T-cell (primary cell): ENCODE results near the gene CD34. TPM values are rescaled to one million over a fixed set of nuclear protein-coding genes. Genes with fewer than 3 reads are reported as not detected.
A peak's percentile ranks its signal among the peaks of the same experiment; 100 is the strongest.

Experiments used
- ATAC-seq, 4 experiments: fragments of 200-7000 bp in 3 of 4; fragments of 150-1000 bp in 1 of 4; cut with Tn5 transposase; replicated peaks in 1 of 4; 1 replicate in 3 of 4; 2 replicates in 1 of 4; pipeline ENCODE4 v1.10.0; 2021; ENCODE audit warnings: moderate library complexity in 3 of 4, mild to moderate bottlenecking in 2 of 4, moderate number of reproducible peaks in 1 of 4
- CTCF ChIA-PET, 2 donors: fragments of 300-600 bp; sonication (Branson Sonifier 250); formaldehyde crosslinking; loops; one replicate each; lab custom pipeline; 2022; ENCODE audit warnings: antibody characterized with exemption in 2 of 2; lab: Charles Lee
- POLR2A ChIA-PET, 2 donors: fragments of 300-600 bp; sonication (Branson Sonifier 250); formaldehyde crosslinking; loops; one replicate each; lab custom pipeline; 2022; ENCODE audit warnings: antibody characterized with exemption in 2 of 2; lab: Charles Lee
- DNase-seq, 35 experiments: peaks; one replicate each; pipeline versions ENCODE4 v3.0.0 to v3.0.0-alpha.2; 2013 to 2023
- H3K27ac ChIP-seq: one replicate; pipeline ENCODE4 v1.5.1; 2013; ENCODE audit warnings: low read length
- H3K27me3 ChIP-seq, 2 experiments: replicated peaks in 1 of 2; 1 replicate in 1 of 2; 2 replicates in 1 of 2; pipeline versions ENCODE4 v1.6.1 to v1.7.0; 2013; ENCODE audit warnings: low read length in 1 of 2, mixed read lengths in 1 of 2; ENCODE audit not compliant: control insufficient read depth in 2 of 2, insufficient read depth in 2 of 2; ENCODE audit errors: extremely low read depth in 1 of 2
- H3K36me3 ChIP-seq, 2 donors: 1 replicate in 1 of 2; 2 replicates in 1 of 2; pipeline versions ENCODE4 v1.6.1 to v1.7.0; 2013; ENCODE audit warnings: low read length in 1 of 2; ENCODE audit not compliant: control insufficient read depth in 2 of 2, insufficient read depth in 1 of 2; ENCODE audit errors: extremely low read depth in 1 of 2
- H3K4me1 ChIP-seq, 2 experiments: 1 replicate in 1 of 2; 2 replicates in 1 of 2; pipeline versions ENCODE4 v1.6.1 to v1.7.0; 2013; ENCODE audit warnings: low read length in 2 of 2, mixed read lengths in 1 of 2; ENCODE audit not compliant: insufficient read depth in 2 of 2, control insufficient read depth in 1 of 2; ENCODE audit errors: extremely low read depth in 1 of 2
- H3K4me3 ChIP-seq, 2 donors: 1 replicate in 1 of 2; 2 replicates in 1 of 2; pipeline versions ENCODE4 v1.5.1 to v1.7.0; 2013; ENCODE audit warnings: mild to moderate bottlenecking in 2 of 2, low read length in 1 of 2, moderate library complexity in 1 of 2; ENCODE audit not compliant: control insufficient read depth in 1 of 2; ENCODE audit errors: extremely low read depth in 1 of 2
- H3K9me3 ChIP-seq: 2 replicates; pipeline ENCODE4 v1.7.0; 2013
- H3K27ac Mint-ChIP-seq, 2 donors: one replicate each; pipeline ENCODE4 v1.8.0; 2020 to 2021; ENCODE audit warnings: mild to moderate bottlenecking in 2 of 2, mixed read lengths in 2 of 2
- H3K27me3 Mint-ChIP-seq, 2 donors: one replicate each; pipeline ENCODE4 v1.8.0; 2021 to 2022; ENCODE audit warnings: mixed read lengths in 2 of 2
- H3K36me3 Mint-ChIP-seq: one replicate; pipeline ENCODE4 v1.8.0; 2021; ENCODE audit warnings: mixed read lengths
- H3K4me1 Mint-ChIP-seq, 3 donors: one replicate each; pipeline ENCODE4 v1.8.0; 2020 to 2022; ENCODE audit warnings: mixed read lengths in 3 of 3, mild to moderate bottlenecking in 1 of 3
- H3K4me3 Mint-ChIP-seq, 3 donors: one replicate each; pipeline ENCODE4 v1.8.0; 2020 to 2022; ENCODE audit warnings: mild to moderate bottlenecking in 3 of 3, mixed read lengths in 3 of 3, moderate library complexity in 3 of 3
- H3K9me3 Mint-ChIP-seq, 3 donors: one replicate each; pipeline ENCODE4 v1.8.0; 2020 to 2022; ENCODE audit warnings: mixed read lengths in 3 of 3
- WGBS: methylation state at CpG from one replicate; pipeline ENCODE4 v1.1.5; 2013; ENCODE audit warnings: missing lambda C conversion rate; ENCODE audit not compliant: insufficient coverage; 5-methylcytosine and 5-hydroxymethylcytosine counted together
- total RNA-seq, 35 experiments: library from RNA in 6 of 35; stranded (reverse) in 6 of 35; fragments of 120-200 nt in 1 of 35; gene quantifications; one replicate each; pipeline versions ENCODE4 v1.2.1 to v1.2.4 and lab custom pipeline; 2013 to 2026

Gene CD34
- total RNA-seq, 5 donors from 2014 or later (not counting 1 experiment from before 2014, with no cell fraction given): 0.57 to 1.6 (median 0.83) TPM

- Histone ChIP-seq H3K9me3 (no peaks in the 10 kb centered on the region), H3K4me3 (no peak overlapping the region), H3K27me3 (peaks cover 0 to 6% of the 10 kb centered on the region in 2 experiments), H3K4me1 (peaks cover 12 to 23% of the 10 kb centered on the region in 2 experiments), H3K36me3 (no peaks in the 10 kb centered on the region), H3K27ac (no peak overlapping the region)
- ATAC-seq: peak; percentile 66 to 70 (median 68)
- Mint-ChIP-seq H3K9me3 (no peaks in the 10 kb centered on the region), H3K27me3 (peaks cover 0 to 8% of the 10 kb centered on the region in 2 donors), H3K27ac (peak overlapping the region; percentile 99), H3K4me1 (peaks cover 35 to 44% (median 42%) of the 10 kb centered on the region in 3 donors), H3K4me3 (peak overlapping the region in 1 of 3 donors; percentile 74), H3K36me3 (no peaks in the 10 kb centered on the region)
- peak; percentile 19 to 89 (median 61) for DNase-seq
- ChIA-PET POLR2A (interaction anchor here (0.7 to 0.9 kb wide), 2 partner anchors 24 to 63 kb away, joined by 4 to 6 read pairs; no protein-coding TSS in a partner anchor), CTCF (interaction anchor here (0.5 to 7.5 kb wide), 42 partner anchors 9 to 1340 kb away, joined by 3 to 148 read pairs (median 4); no protein-coding TSS in a partner anchor)
- 9% methylated on average over 5 of the region's 9 CpGs for WGBS
Observed at GRCh38 chr1:207885129-207886032, 25.5 kb downstream of the CD34 start.

DNA sequence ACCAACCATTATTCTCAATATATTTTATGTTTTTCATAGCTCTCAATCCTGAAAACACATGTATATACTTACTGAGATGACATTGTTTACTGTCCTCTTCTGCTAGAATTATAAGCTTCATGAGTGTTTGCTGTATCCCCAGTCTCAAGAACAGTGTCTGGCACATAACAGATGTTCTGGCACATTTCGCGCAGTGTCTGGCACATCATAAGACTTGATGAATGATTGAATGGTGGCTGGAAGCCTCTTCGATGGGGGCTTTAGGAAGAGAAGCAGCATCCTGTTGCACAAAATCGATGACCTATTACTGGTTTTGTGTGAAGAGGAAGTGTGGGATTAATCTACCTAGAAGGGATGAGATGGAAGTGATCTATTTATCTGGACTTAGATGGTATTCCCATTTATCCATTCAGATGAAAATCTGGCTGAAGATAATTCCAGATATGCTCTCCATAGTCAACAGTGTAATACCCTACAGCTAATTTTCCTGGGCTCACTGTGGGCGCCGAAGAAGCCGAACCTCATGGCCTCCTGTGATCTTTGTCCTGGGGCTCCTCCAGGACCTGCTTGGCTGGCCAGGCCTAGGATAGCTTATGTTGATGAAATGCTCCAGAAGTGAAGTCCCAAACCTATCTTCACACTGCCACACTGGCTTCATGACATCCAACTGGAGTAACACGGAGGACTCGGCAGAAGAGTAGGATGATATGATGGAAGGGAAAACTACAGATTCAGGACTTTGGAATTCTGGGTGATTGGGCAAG lies 26.5 kb downstream of the CD34 start:
- no peaks in the 10 kb centered on the region for H3K9me3 Mint-ChIP-seq
- Histone ChIP-seq H3K27ac (peak overlapping the region; percentile 94), H3K27me3 (peaks cover 0 to 6% of the 10 kb centered on the region in 2 experiments), H3K9me3 (no peaks in the 10 kb centered on the region), H3K36me3 (no peaks in the 10 kb centered on the region), H3K4me1 (peaks cover 12 to 23% of the 10 kb centered on the region in 2 experiments), H3K4me3 (no peak overlapping the region)
- CTCF ChIA-PET: interaction anchor here (0.6 to 7.5 kb wide), 34 partner anchors 8 to 1340 kb away, joined by 3 to 148 read pairs (median 6); no protein-coding TSS in a partner anchor
- H3K27ac Mint-ChIP-seq: peak overlapping the region; percentile 99
- peaks cover 0 to 5% of the 10 kb centered on the region in 2 donors for H3K27me3 Mint-ChIP-seq
- POLR2A ChIA-PET: interaction anchor here (0.6 to 1.2 kb wide), 3 partner anchors 14 to 62 kb away, joined by 3 to 11 read pairs (median 3); no protein-coding TSS in a partner anchor
- no peaks in the 10 kb centered on the region for H3K36me3 Mint-ChIP-seq
- H3K4me1 Mint-ChIP-seq: peaks cover 35 to 45% (median 42%) of the 10 kb centered on the region in 3 donors
- no peak for ATAC-seq
- WGBS: no CpG with 5 or more reads among the region's 9 CpGs
- H3K4me3 Mint-ChIP-seq: peak overlapping the region; percentile 74 to 88 (median 81)
- no peak for DNase-seq

DNA sequence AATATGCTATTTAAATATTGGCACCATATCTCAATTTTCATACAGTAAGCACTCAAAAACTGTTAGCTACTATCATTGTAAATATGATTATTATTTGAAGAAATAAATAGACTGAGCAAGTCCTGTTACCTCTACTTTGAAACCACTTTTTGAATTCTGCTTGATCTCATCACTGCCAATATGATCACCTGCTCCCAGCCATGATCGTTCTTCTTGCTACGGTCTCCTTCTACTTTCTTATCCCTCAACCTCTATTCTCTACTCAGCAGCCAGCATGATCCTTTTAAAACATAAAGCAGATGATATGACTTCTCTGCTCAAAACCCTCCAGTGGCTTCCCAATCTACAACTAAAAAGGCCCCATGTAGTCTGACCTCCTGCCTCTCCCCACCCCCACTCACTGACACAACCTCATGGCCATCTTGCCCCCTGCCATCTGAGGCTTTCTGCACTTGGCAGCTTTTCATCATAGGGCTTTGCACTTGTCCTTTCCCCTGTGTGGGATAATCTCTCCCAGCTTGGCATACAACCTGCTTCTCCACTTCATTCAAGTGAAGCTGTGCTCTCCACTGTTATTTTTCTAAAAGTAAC lies 27.2 kb downstream of the CD34 start:
- peak; percentile 32 to 52 (median 40) for ATAC-seq
- peak overlapping the region; percentile 99 for H3K27ac Mint-ChIP-seq
- H3K9me3 Mint-ChIP-seq: no peaks in the 10 kb centered on the region
- Histone ChIP-seq H3K36me3 (no peaks in the 10 kb centered on the region), H3K27me3 (peaks cover 0 to 6% of the 10 kb centered on the region in 2 experiments), H3K4me3 (peak overlapping the region; percentile 29 to 46), H3K4me1 (peaks cover 12 to 23% of the 10 kb centered on the region in 2 experiments), H3K9me3 (no peaks in the 10 kb centered on the region), H3K27ac (peak overlapping the region; percentile 94)
- H3K4me1 Mint-ChIP-seq: peaks cover 39 to 50% (median 42%) of the 10 kb centered on the region in 3 donors
- POLR2A ChIA-PET: interaction anchor here (0.6 to 1.2 kb wide), 3 partner anchors 13 to 551 kb away, joined by 3 read pairs; no protein-coding TSS in a partner anchor
- 0% methylated on average over 2 of the region's 2 CpGs for WGBS
- no peaks in the 10 kb centered on the region for H3K36me3 Mint-ChIP-seq
- peaks cover 0 to 3% of the 10 kb centered on the region in 2 donors for H3K27me3 Mint-ChIP-seq
- CTCF ChIA-PET: interaction anchor here (1.0 to 7.5 kb wide), 17 partner anchors 12 to 114 kb away, joined by 3 to 148 read pairs (median 10); no protein-coding TSS in a partner anchor
- DNase-seq: no peak
- peak overlapping the region; percentile 74 to 88 (median 81) for H3K4me3 Mint-ChIP-seq

DNA sequence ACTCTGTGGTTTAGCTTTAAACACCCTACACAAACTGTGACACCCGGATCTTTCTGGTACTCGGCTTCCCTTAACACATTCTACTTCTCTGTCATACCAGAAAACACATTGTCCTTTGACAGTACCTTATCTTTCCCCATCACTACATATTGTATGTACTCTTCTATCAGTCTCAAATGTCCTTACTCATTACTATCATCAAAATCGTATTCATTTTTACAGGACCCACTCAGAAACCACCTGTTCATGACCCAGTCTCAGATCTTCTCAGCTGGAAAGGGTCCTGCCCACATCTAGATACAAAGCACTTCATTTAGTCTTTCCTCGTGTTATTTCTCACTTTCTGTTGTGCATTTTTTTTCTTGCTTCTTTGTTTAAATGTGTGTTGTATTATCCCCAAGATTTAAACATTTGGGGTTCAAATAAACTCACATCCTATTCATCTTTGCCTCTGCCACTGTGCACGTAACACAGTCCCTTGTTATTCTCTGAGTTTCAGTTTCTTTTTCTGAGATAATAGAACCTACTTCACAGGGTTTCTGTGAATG lies 27.7 kb downstream of the CD34 start:
- Histone ChIP-seq H3K36me3 (no peaks in the 10 kb centered on the region), H3K27ac (peak overlapping the region; percentile 94), H3K4me3 (peak overlapping the region; percentile 38 to 46), H3K9me3 (no peaks in the 10 kb centered on the region), H3K27me3 (peaks cover 0 to 6% of the 10 kb centered on the region in 2 experiments), H3K4me1 (peaks cover 12 to 23% of the 10 kb centered on the region in 2 experiments)
- peak overlapping the region; percentile 74 to 88 (median 81) for H3K4me3 Mint-ChIP-seq
- H3K9me3 Mint-ChIP-seq: no peaks in the 10 kb centered on the region
- H3K36me3 Mint-ChIP-seq: no peaks in the 10 kb centered on the region
- WGBS: 0% methylated on average over 3 of the region's 5 CpGs
- H3K4me1 Mint-ChIP-seq: peaks cover 39 to 50% (median 42%) of the 10 kb centered on the region in 3 donors
- peak in 1 of 35 experiments; percentile 56 for DNase-seq
- peak; percentile 78 to 80 (median 78) for ATAC-seq
- peak overlapping the region; percentile 99 for H3K27ac Mint-ChIP-seq
- POLR2A ChIA-PET: interaction anchor here (0.5 to 1.2 kb wide), 5 partner anchors 14 to 550 kb away, joined by 3 to 5 read pairs (median 3); no protein-coding TSS in a partner anchor
- CTCF ChIA-PET: interaction anchor here (0.6 to 7.5 kb wide), 10 partner anchors 12 to 361 kb away, joined by 3 to 148 read pairs (median 7); partner anchors contain the start of gene PLXNA2 (in 1 of the 2)
- H3K27me3 Mint-ChIP-seq: peaks cover 0 to 3% of the 10 kb centered on the region in 2 donors

GRCh38 chr1:207882692-207883091 lies 28.2 kb downstream of the CD34 start:
- ChIA-PET POLR2A (interaction anchor here (0.5 to 1.2 kb wide), 3 partner anchors 13 to 130 kb away, joined by 3 to 5 read pairs (median 3); no protein-coding TSS in a partner anchor), CTCF (interaction anchor here (0.6 to 7.5 kb wide), 10 partner anchors 11 to 362 kb away, joined by 3 to 148 read pairs (median 6); partner anchors contain the start of gene PLXNA2 (in 1 of the 2))
- peak in 1 of 35 experiments; percentile 47 for DNase-seq
- ATAC-seq: peak; percentile 11 to 44 (median 28)
- no peaks in the 10 kb centered on the region for H3K9me3 ChIP-seq
- Mint-ChIP-seq H3K36me3 (no peaks in the 10 kb centered on the region), H3K9me3 (no peaks in the 10 kb centered on the region), H3K4me1 (peaks cover 39 to 50% (median 42%) of the 10 kb centered on the region in 3 donors), H3K27me3 (peaks cover 0 to 3% of the 10 kb centered on the region in 2 donors), H3K4me3 (peak overlapping the region; percentile 74 to 88 (median 81)), H3K27ac (peak overlapping the region; percentile 99)
- peaks cover 0 to 5% of the 10 kb centered on the region in 2 experiments for H3K27me3 ChIP-seq
- 51% methylated on average over 3 of the region's 3 CpGs for WGBS
- H3K27ac ChIP-seq: peak overlapping the region; percentile 94
- peak overlapping the region; percentile 38 to 46 for H3K4me3 ChIP-seq
- peaks cover 12 to 23% of the 10 kb centered on the region in 2 experiments for H3K4me1 ChIP-seq
- no peaks in the 10 kb centered on the region for H3K36me3 ChIP-seq
